CD4-positive, alpha-beta T cell (primary cell): Measurements from ENCODE around the gene TAF5L. TPM values are rescaled to one million over a fixed set of nuclear protein-coding genes. Genes with fewer than 3 reads are reported as not detected.

Experiments used
- ATAC-seq: fragments of 200-7000 bp; cut with Tn5 transposase; one replicate; pipeline ENCODE4 v1.10.0; 2022; ENCODE audit warnings: mild to moderate bottlenecking; ENCODE audit not compliant: poor library complexity
- CTCF ChIA-PET: fragments of 350-600 bp; sonication (Branson Sonifier 250); formaldehyde crosslinking; loops from one replicate; lab custom pipeline; 2021; ENCODE audit warnings: antibody characterized with exemption, inconsistent platforms; lab: Charles Lee
- POLR2A ChIA-PET: fragments of 350-600 bp; sonication (Branson Sonifier 250); formaldehyde crosslinking; loops from one replicate; lab custom pipeline; 2021; ENCODE audit warnings: antibody characterized with exemption, inconsistent platforms; lab: Charles Lee
- DNase-seq, 14 experiments: peaks; one replicate each; pipeline ENCODE4 v3.0.0-alpha.2; 2013 to 2020; ENCODE audit warnings: mixed read lengths in 2 of 14
- H3K27ac ChIP-seq, 2 donors: one replicate each; pipeline versions ENCODE4 v1.5.1 to v1.7.0; 2013; ENCODE audit warnings: low read length in 2 of 2, low read depth in 1 of 2, mild to moderate bottlenecking in 1 of 2
- H3K27me3 ChIP-seq, 2 experiments: 1 replicate in 1 of 2; 2 replicates in 1 of 2; pipeline versions ENCODE4 v1.6.1 to v1.7.0; 2013; ENCODE audit warnings: low read length in 2 of 2, control low read depth in 1 of 2, mild to moderate bottlenecking in 1 of 2, moderate library complexity in 1 of 2; ENCODE audit not compliant: insufficient read depth in 2 of 2, control insufficient read depth in 1 of 2
- H3K36me3 ChIP-seq: one replicate; pipeline ENCODE4 v1.6.1; 2013; ENCODE audit warnings: low read length, control low read depth; ENCODE audit not compliant: insufficient read depth
- H3K4me1 ChIP-seq: one replicate; pipeline ENCODE4 v1.6.1; 2013; ENCODE audit warnings: low read length, control low read depth; ENCODE audit not compliant: insufficient read depth
- H3K4me3 ChIP-seq: one replicate; pipeline ENCODE4 v1.5.1; 2013; ENCODE audit warnings: mild to moderate bottlenecking, low read length, moderate library complexity
- H3K9me3 ChIP-seq, 2 experiments: 1 replicate in 1 of 2; 2 replicates in 1 of 2; pipeline versions ENCODE4 v1.6.1 to v1.7.0; 2013; ENCODE audit warnings: low read length in 2 of 2, mild to moderate bottlenecking in 2 of 2, control low read depth in 1 of 2, moderate library complexity in 1 of 2; ENCODE audit not compliant: control insufficient read depth in 1 of 2, insufficient read depth in 1 of 2
- H3K27ac Mint-ChIP-seq: one replicate; pipeline ENCODE4 v1.8.0; 2020; ENCODE audit warnings: mixed read lengths
- H3K27me3 Mint-ChIP-seq: one replicate; pipeline ENCODE4 v1.8.0; 2021; ENCODE audit warnings: mixed read lengths
- H3K36me3 Mint-ChIP-seq: one replicate; pipeline ENCODE4 v1.8.0; 2021; ENCODE audit warnings: low read depth, mixed read lengths
- H3K4me1 Mint-ChIP-seq: one replicate; pipeline ENCODE4 v1.8.0; 2021; ENCODE audit warnings: low read depth, mixed read lengths
- H3K4me3 Mint-ChIP-seq: one replicate; pipeline ENCODE4 v1.8.0; 2020; ENCODE audit warnings: mild to moderate bottlenecking, mixed read lengths
- H3K9me3 Mint-ChIP-seq: one replicate; pipeline ENCODE4 v1.8.0; 2020; ENCODE audit warnings: mixed read lengths
- CTCF ChIP-seq: fragments of 200-600 bp; IDR thresholded peaks from one replicate; pipeline ENCODE4 v1.8.0; 2022; ENCODE audit warnings: antibody characterized with exemption, mild to moderate bottlenecking
- intact Hi-C, 2 experiments: fragments of 100-400 bp; cut with DNase I in 1 of 2; cut with micrococcal nuclease in 1 of 2; formaldehyde crosslinking; loops; one replicate each; pipeline versions ENCODE4 v1.15.1 to v1.9.0; 2023 to 2025; cut with DNase I, micrococcal nuclease
- total RNA-seq, 174 experiments: library from RNA in 2 of 174; stranded (reverse) in 2 of 174; gene quantifications; one replicate each; pipeline ENCODE4 v1.2.3 and lab custom pipeline; 2021 to 2026

TAF5L gene
- total RNA-seq, 2 experiments from 2014 or later, result 19.5 to 21.9 TPM

- H3K4me3 ChIP-seq, result no peak overlapping the region
- Mint-ChIP-seq H3K4me1 (no peaks in the 10 kb centered on the region), H3K27ac (no peak overlapping the region), H3K27me3 (no peaks in the 10 kb centered on the region), H3K36me3 (peaks cover 90% of the 10 kb centered on the region), H3K9me3 (no peaks in the 10 kb centered on the region), H3K4me3 (no peak overlapping the region)
- H3K27ac ChIP-seq, result no peak overlapping the region
- H3K27me3 ChIP-seq, result no peaks in the 10 kb centered on the region
- TF ChIP-seq CTCF, result no peak
- no peaks in the 10 kb centered on the region for H3K4me1 ChIP-seq
- CTCF ChIA-PET, result interaction anchor here (1.1 kb wide), 1 partner anchor 10 kb away, joined by 3 read pairs; no protein-coding TSS in a partner anchor
- H3K36me3 ChIP-seq, result peaks cover 84% of the 10 kb centered on the region
- intact Hi-C loops, result no loop called here
- POLR2A ChIA-PET, result no interaction called here
- ATAC-seq, result no peak
- H3K9me3 ChIP-seq, result no peaks in the 10 kb centered on the region
- no peak for DNase-seq
Measured at GRCh38 chr1:229650045-229650444, 24.1 kb upstream of the TAF5L start.

GRCh38 chr1:229648406-229648805 lies 22.5 kb upstream of the TAF5L start:
- H3K27ac Mint-ChIP-seq, result no peak overlapping the region
- intact Hi-C loops, result no loop called here
- H3K4me1 Mint-ChIP-seq, result no peaks in the 10 kb centered on the region
- peaks cover 90% of the 10 kb centered on the region for H3K36me3 Mint-ChIP-seq
- H3K4me3 Mint-ChIP-seq, result no peak overlapping the region
- DNase-seq, result no peak
- no peak for ATAC-seq
- POLR2A ChIA-PET, result no interaction called here
- H3K27me3 Mint-ChIP-seq, result no peaks in the 10 kb centered on the region
- H3K9me3 Mint-ChIP-seq, result no peaks in the 10 kb centered on the region
- CTCF ChIA-PET, result interaction anchor here (1.6 kb wide), 1 partner anchor 13 kb away, joined by 4 read pairs; no protein-coding TSS in a partner anchor
- Histone ChIP-seq H3K9me3 (no peaks in the 10 kb centered on the region), H3K36me3 (peaks cover 86% of the 10 kb centered on the region), H3K27ac (no peak overlapping the region), H3K4me1 (no peaks in the 10 kb centered on the region), H3K27me3 (no peaks in the 10 kb centered on the region), H3K4me3 (no peak overlapping the region)
- no peak for TF ChIP-seq CTCF

GRCh38 chr1:229645324-229645993 lies 19.5 kb upstream of the TAF5L start:
- Histone ChIP-seq H3K36me3 (peaks cover 73% of the 10 kb centered on the region), H3K4me1 (peaks cover 4% of the 10 kb centered on the region), H3K9me3 (no peaks in the 10 kb centered on the region), H3K4me3 (no peak overlapping the region), H3K27ac (no peak overlapping the region), H3K27me3 (no peaks in the 10 kb centered on the region)
- no peaks in the 10 kb centered on the region for H3K9me3 Mint-ChIP-seq
- ChIA-PET POLR2A (no interaction called here), CTCF (no interaction called here)
- no peak overlapping the region for H3K27ac Mint-ChIP-seq
- no peaks in the 10 kb centered on the region for H3K4me1 Mint-ChIP-seq
- H3K4me3 Mint-ChIP-seq, result no peak overlapping the region
- no peak for ATAC-seq
- H3K27me3 Mint-ChIP-seq, result no peaks in the 10 kb centered on the region
- DNase-seq, result no peak
- intact Hi-C loops, result no loop called here
- H3K36me3 Mint-ChIP-seq, result peaks cover 84% of the 10 kb centered on the region
- TF ChIP-seq CTCF, result no peak
